HCT116 (cell line): Measurements from ENCODE around the gene RPL7A. TPM values are rescaled to one million over a fixed set of nuclear protein-coding genes. Genes with fewer than 3 reads are reported as not detected.

Experiments used
- ATAC-seq: fragments of 200-7000 bp; cut with Tn5 transposase; 2 replicates; pipeline ENCODE4 v1.9.1; 2020; ENCODE audit warnings: mild to moderate bottlenecking, moderate library complexity
- BruUV-seq: library from RNA; stranded (reverse); fragments of 400-500 nt; replicated peaks from 2 replicates; lab custom pipeline; 2021; lab: Mats Ljungman, UMichigan
- CTCF ChIA-PET: fragments of 300-600 bp; sonication (Branson Sonifier 250); formaldehyde crosslinking; loops from one replicate; lab custom pipeline; 2021; ENCODE audit warnings: antibody characterized with exemption; lab: Charles Lee
- POLR2A ChIA-PET: fragments of 300-600, 350-600 bp; sonication (Branson Sonifier 250); formaldehyde crosslinking; loops from one replicate; lab custom pipeline; 2021; ENCODE audit warnings: antibody characterized with exemption; lab: Charles Lee
- RAD21 ChIA-PET, 2 experiments: fragments of 300-600 bp; sonication (Branson Sonifier 250); formaldehyde crosslinking; loops; one replicate each; lab custom pipeline; 2023; ENCODE audit warnings: low total read pairs in 2 of 2; ENCODE audit not compliant: uncharacterized antibody in 2 of 2, unreplicated experiment in 2 of 2, low non-redundant PET in 1 of 2; lab: Charles Lee
- DNase-seq: peaks from one replicate; pipeline ENCODE4 v3.0.0-alpha.2; 2010; ENCODE audit warnings: low read depth, low spot score
- H2AFZ ChIP-seq: fragments of 200-600 bp; shearing (Covaris generic), sonication (generic); 2 replicates; pipeline ENCODE4 v1.6.1; 2017; ENCODE audit warnings: low read depth, mixed run types, mixed read lengths, antibody characterized with exemption, low read length; ENCODE audit not compliant: poor library complexity, severe bottlenecking
- H3K27ac ChIP-seq: 2 replicates; pipeline ENCODE4 v1.5.1; 2012; ENCODE audit warnings: low read depth, low read length
- H3K27me3 ChIP-seq: fragments of 200-600 bp; sonication (generic); 2 replicates; pipeline ENCODE4 v1.6.1; 2016; ENCODE audit warnings: mixed run types, low read length, mixed read lengths; ENCODE audit not compliant: insufficient read depth
- H3K36me3 ChIP-seq, 2 experiments: fragments of 200-500 bp in 1 of 2; fragments of 200-600 bp in 1 of 2; sonication (Bioruptor generic) in 1 of 2; sonication (generic) in 1 of 2; 2 replicates each; pipeline versions ENCODE4 v1.5.1 to v1.6.1; 2014 to 2016; ENCODE audit warnings: low read length in 2 of 2, inconsistent platforms in 1 of 2, mixed read lengths in 1 of 2, mixed run types in 1 of 2; ENCODE audit not compliant: insufficient read depth in 2 of 2, control insufficient read depth in 1 of 2
- H3K4me1 ChIP-seq, 2 experiments: fragments of 200-600 bp in 1 of 2; sonication (generic) in 1 of 2; 2 replicates each; pipeline versions ENCODE4 v1.5.1 to v1.6.1; 2012 to 2017; ENCODE audit warnings: low read length in 2 of 2, inconsistent platforms in 1 of 2, mild to moderate bottlenecking in 1 of 2, mixed read lengths in 1 of 2, mixed run types in 1 of 2, moderate library complexity in 1 of 2; ENCODE audit not compliant: insufficient read depth in 2 of 2, control insufficient read depth in 1 of 2
- H3K4me2 ChIP-seq: fragments of 200-600 bp; sonication (generic); 2 replicates; pipeline ENCODE4 v1.6.1; 2017; ENCODE audit warnings: mixed run types, low read length, mixed read lengths
- H3K4me3 ChIP-seq, 2 experiments: fragments of 200-600 bp in 1 of 2; sonication (generic) in 1 of 2; replicated peaks in 1 of 2; 2 replicates each; pipeline ENCODE4 v1.5.1; 2011 to 2016; ENCODE audit warnings: low read length in 2 of 2, control low read depth in 1 of 2, low read depth in 1 of 2, mild to moderate bottlenecking in 1 of 2, mixed read lengths in 1 of 2, mixed run types in 1 of 2
- H3K79me2 ChIP-seq: fragments of 200-600 bp; sonication (generic); 2 replicates; pipeline ENCODE4 v1.6.1; 2017; ENCODE audit warnings: mild to moderate bottlenecking, mixed run types, low read length, moderate library complexity, mixed read lengths; ENCODE audit not compliant: insufficient read depth
- H3K9ac ChIP-seq: fragments of 200-600 bp; sonication (generic); 2 replicates; pipeline ENCODE4 v1.6.1; 2016; ENCODE audit warnings: low read length, mixed read lengths
- H3K9me2 ChIP-seq: fragments of 200-600 bp; sonication (generic), shearing (Covaris generic); 2 replicates; pipeline ENCODE4 v1.6.1; 2017; ENCODE audit warnings: mixed run types, mild to moderate bottlenecking, moderate library complexity; ENCODE audit not compliant: insufficient read depth
- H3K9me3 ChIP-seq, 2 experiments: fragments of 200-500 bp in 1 of 2; fragments of 200-600 bp in 1 of 2; sonication (Bioruptor generic) in 1 of 2; sonication (generic) in 1 of 2; 2 replicates each; pipeline ENCODE4 v1.6.1; 2014 to 2017; ENCODE audit warnings: low read length in 2 of 2, mixed read lengths in 2 of 2, inconsistent platforms in 1 of 2, low read depth in 1 of 2, mild to moderate bottlenecking in 1 of 2, mixed run types in 1 of 2, moderate library complexity in 1 of 2; ENCODE audit not compliant: control insufficient read depth in 1 of 2, insufficient read depth in 1 of 2
- H4K20me1 ChIP-seq: fragments of 200-600 bp; sonication (generic), shearing (Covaris generic); 2 replicates; pipeline ENCODE4 v1.6.1; 2017; ENCODE audit warnings: mixed run types, mild to moderate bottlenecking, moderate library complexity; ENCODE audit not compliant: insufficient read depth
- CBX3 ChIP-seq: IDR thresholded peaks from 2 replicates; pipeline ENCODE4 v1.6.1; 2012; ENCODE audit warnings: low read depth
- EGR1 ChIP-seq: IDR thresholded peaks from 2 replicates; pipeline ENCODE4 v1.6.1; 2012; ENCODE audit warnings: low read depth
- ELF1 ChIP-seq: IDR thresholded peaks from 2 replicates; pipeline ENCODE4 v1.6.1; 2012; ENCODE audit warnings: low read depth, borderline replicate concordance
- EZH2 ChIP-seq: fragments of 200-600 bp; sonication (generic); IDR thresholded peaks from 2 replicates; pipeline ENCODE4 v1.6.1; 2017; ENCODE audit warnings: antibody characterized with exemption, mixed run types
- EZH2phosphoT487 ChIP-seq: fragments of 200-600 bp; IDR thresholded peaks from 2 replicates; pipeline ENCODE4 v1.6.1; 2018; ENCODE audit warnings: antibody characterized with exemption, borderline replicate concordance
- FOSL1 ChIP-seq: IDR thresholded peaks from 2 replicates; pipeline ENCODE4 v1.6.1; 2012; ENCODE audit warnings: low read depth
- POLR2A ChIP-seq: IDR thresholded peaks from 2 replicates; pipeline ENCODE4 v1.7.0; 2011; ENCODE audit warnings: borderline replicate concordance; ENCODE audit not compliant: insufficient read depth, insufficient read length; ENCODE audit errors: extremely low read depth
- POLR2AphosphoS5 ChIP-seq: IDR thresholded peaks from 2 replicates; pipeline ENCODE4 v1.6.1; 2011; ENCODE audit warnings: mild to moderate bottlenecking, low read depth, low read length, moderate library complexity
- RAD21 ChIP-seq: IDR thresholded peaks from 2 replicates; pipeline ENCODE4 v1.6.1; 2012; ENCODE audit warnings: low read depth, mild to moderate bottlenecking
- SP1 ChIP-seq: IDR thresholded peaks from 2 replicates; pipeline ENCODE4 v1.6.1; 2012; ENCODE audit warnings: low read depth
- TCF7L2 ChIP-seq: IDR thresholded peaks from 2 replicates; pipeline ENCODE4 v1.7.0; 2011; ENCODE audit warnings: borderline replicate concordance, inconsistent platforms; ENCODE audit not compliant: insufficient read depth, insufficient read length; ENCODE audit errors: extremely low read depth
- YY1 ChIP-seq: IDR thresholded peaks from 2 replicates; pipeline ENCODE4 v1.6.1; 2011; ENCODE audit warnings: low read length, low read depth, moderate library complexity, mild to moderate bottlenecking; ENCODE audit not compliant: insufficient replicate concordance; ENCODE audit errors: extremely low read depth
- ZFX ChIP-seq: fragments of 450-650 bp; IDR thresholded peaks from 2 replicates; pipeline ENCODE4 v1.6.1; 2017
- intact Hi-C: fragments of 100-400 bp; cut with micrococcal nuclease; formaldehyde crosslinking; loops from 2 replicates; pipeline ENCODE4 v1.10.0; 2022
- total RNA-seq: library from RNA; stranded (reverse); gene quantifications from one replicate; pipeline ENCODE4 v1.2.1, GENCODE V29; 2021; ENCODE audit not compliant: unreplicated experiment
- TF ChIP-seq, protein P1 (sequence below), 3 experiments: fragments of 200-600 bp in 1 of 3; sonication (generic) in 1 of 3; IDR thresholded peaks in 2 of 3; conservative IDR thresholded peaks in 1 of 3; 2 replicates each; pipeline ENCODE4 v1.5.1; 2012 to 2017; ENCODE audit warnings: low read depth in 2 of 3, low read length in 2 of 3, antibody characterized with exemption in 1 of 3, borderline replicate concordance in 1 of 3, control low read depth in 1 of 3, mild to moderate bottlenecking in 1 of 3, mixed read lengths in 1 of 3, mixed run types in 1 of 3, moderate library complexity in 1 of 3; ENCODE audit not compliant: insufficient read depth in 1 of 3
- TF ChIP-seq, protein P2 (sequence below): IDR thresholded peaks from 2 replicates; pipeline ENCODE4 v1.6.1; 2012

The RPL7A gene
- total RNA-seq, 1 experiment from 2014 or later, result 2,837 TPM

DNA sequence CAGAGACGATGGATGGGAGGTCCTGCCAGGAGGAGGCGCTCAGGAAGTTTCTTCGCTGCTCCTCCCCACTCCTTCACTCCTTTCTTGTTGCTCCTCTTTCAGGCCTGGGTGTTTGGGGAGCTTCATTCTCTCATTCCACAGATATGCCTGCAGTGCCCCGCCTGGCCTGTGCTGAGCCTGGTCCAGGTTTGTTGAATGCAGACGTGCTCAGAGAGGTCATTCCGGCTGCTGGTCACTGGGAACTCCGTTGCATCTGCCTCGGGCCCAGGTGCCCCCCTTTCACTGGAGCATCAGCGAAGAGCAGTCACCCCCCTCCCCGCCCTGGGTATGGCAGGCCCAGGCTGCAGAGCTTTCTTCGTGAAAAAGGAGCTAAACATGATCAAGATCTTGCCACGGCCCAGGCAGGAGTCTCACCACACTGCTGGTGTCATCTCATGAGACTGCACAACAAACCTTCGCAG, 27.6 kb upstream of the RPL7A start:
- H4K20me1 ChIP-seq, result no peaks in the 10 kb centered on the region
- H2AFZ ChIP-seq, result no peak overlapping the region
- no TSS peak for BruUV-seq
- peak; percentile 38; the same call in 1 of the 2 replicates for ATAC-seq
- H3K9me3 ChIP-seq, result no peaks in the 10 kb centered on the region
- H3K4me2 ChIP-seq, result no peak overlapping the region
- CTCF ChIA-PET, result interaction anchor here (0.8 kb wide), 1 partner anchor 134 kb away, joined by 3 read pairs; no protein-coding TSS in a partner anchor
- no peaks in the 10 kb centered on the region for H3K79me2 ChIP-seq
- H3K27ac ChIP-seq, result no peak overlapping the region
- TF ChIP-seq YY1 (no peak), CBX3 (no peak), ZFX (no peak), TCF7L2 (no peak), FOSL1 (no peak), POLR2A (no peak), ELF1 (no peak), EGR1 (no peak), RAD21 (no peak), EZH2 (no peak), SP1 (no peak), EZH2phosphoT487 (no peak), POLR2AphosphoS5 (no peak)
- TF ChIP-seq, protein P1, sequence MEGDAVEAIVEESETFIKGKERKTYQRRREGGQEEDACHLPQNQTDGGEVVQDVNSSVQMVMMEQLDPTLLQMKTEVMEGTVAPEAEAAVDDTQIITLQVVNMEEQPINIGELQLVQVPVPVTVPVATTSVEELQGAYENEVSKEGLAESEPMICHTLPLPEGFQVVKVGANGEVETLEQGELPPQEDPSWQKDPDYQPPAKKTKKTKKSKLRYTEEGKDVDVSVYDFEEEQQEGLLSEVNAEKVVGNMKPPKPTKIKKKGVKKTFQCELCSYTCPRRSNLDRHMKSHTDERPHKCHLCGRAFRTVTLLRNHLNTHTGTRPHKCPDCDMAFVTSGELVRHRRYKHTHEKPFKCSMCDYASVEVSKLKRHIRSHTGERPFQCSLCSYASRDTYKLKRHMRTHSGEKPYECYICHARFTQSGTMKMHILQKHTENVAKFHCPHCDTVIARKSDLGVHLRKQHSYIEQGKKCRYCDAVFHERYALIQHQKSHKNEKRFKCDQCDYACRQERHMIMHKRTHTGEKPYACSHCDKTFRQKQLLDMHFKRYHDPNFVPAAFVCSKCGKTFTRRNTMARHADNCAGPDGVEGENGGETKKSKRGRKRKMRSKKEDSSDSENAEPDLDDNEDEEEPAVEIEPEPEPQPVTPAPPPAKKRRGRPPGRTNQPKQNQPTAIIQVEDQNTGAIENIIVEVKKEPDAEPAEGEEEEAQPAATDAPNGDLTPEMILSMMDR (IDR thresholded peaks at IDR 0.05 in 2 of 3, conservative IDR thresholded peaks at IDR 0.05 in 1 of 3; ENCODE audit: borderline replicate concordance in 1 of 3, insufficient read depth in 1 of 3, low read depth in 2 of 3, low read length in 2 of 3), result no peak; a peak in 1 of 6 replicates
- TF ChIP-seq, protein P2, sequence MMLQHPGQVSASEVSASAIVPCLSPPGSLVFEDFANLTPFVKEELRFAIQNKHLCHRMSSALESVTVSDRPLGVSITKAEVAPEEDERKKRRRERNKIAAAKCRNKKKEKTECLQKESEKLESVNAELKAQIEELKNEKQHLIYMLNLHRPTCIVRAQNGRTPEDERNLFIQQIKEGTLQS, result no peak
- TF ChIP-seq, all 23 proteins: peak for 0
- Histone ChIP-seq H3K4me3 (no peak overlapping the region), H3K36me3 (no peaks in the 10 kb centered on the region), H3K27me3 (no peaks in the 10 kb centered on the region), H3K9ac (no peak overlapping the region), H3K4me1 (no peaks in the 10 kb centered on the region), H3K9me2 (no peaks in the 10 kb centered on the region)
- POLR2A ChIA-PET, result no interaction called here
- RAD21 ChIA-PET, result interaction anchor here in 1 of 2 experiments (1.2 kb wide), 1 partner anchor 134 kb away, joined by 3 read pairs; no protein-coding TSS in a partner anchor
- no peak for DNase-seq
- intact Hi-C loops, result no loop called here
